Lung (tissue), 12 donors: Measurements from ENCODE around the gene TMEM119. TPM values are rescaled to one million over a fixed set of nuclear protein-coding genes. Genes with fewer than 3 reads are reported as not detected.
A peak's percentile ranks its signal among the peaks of the same experiment; 100 is the strongest.

Experiments
- ATAC-seq: fragments of 200-7000 bp; cut with Tn5 transposase; one replicate; pipeline ENCODE4 v1.9.1; 2020; ENCODE audit warnings: moderate number of reproducible peaks; ENCODE audit not compliant: insufficient read depth, low FRiP score
- DNase-seq, 3 donors: peaks; one replicate each; pipeline ENCODE4 v3.0.0-alpha.2; 2013 to 2017
- H3K27ac ChIP-seq, 2 donors: one replicate each; pipeline ENCODE4 v1.5.1; 2013; ENCODE audit warnings: mild to moderate bottlenecking in 2 of 2, moderate library complexity in 2 of 2, control low read depth in 1 of 2, inconsistent platforms in 1 of 2, low read depth in 1 of 2, low read length in 1 of 2
- H3K27me3 ChIP-seq, 3 donors: one replicate each; pipeline ENCODE4 v1.5.1; 2013; ENCODE audit warnings: low read length in 2 of 3; ENCODE audit not compliant: control insufficient read depth in 3 of 3, insufficient read depth in 3 of 3
- H3K36me3 ChIP-seq, 4 donors: one replicate each; pipeline ENCODE4 v1.5.1; 2013; ENCODE audit warnings: low read length in 4 of 4, mild to moderate bottlenecking in 1 of 4, moderate library complexity in 1 of 4; ENCODE audit not compliant: control insufficient read depth in 4 of 4, insufficient read depth in 4 of 4
- H3K4me1 ChIP-seq, 5 donors: one replicate each; pipeline ENCODE4 v1.5.1; 2013; ENCODE audit warnings: low read length in 5 of 5, mild to moderate bottlenecking in 2 of 5, moderate library complexity in 1 of 5; ENCODE audit not compliant: control insufficient read depth in 5 of 5, insufficient read depth in 5 of 5
- H3K4me3 ChIP-seq: one replicate; pipeline ENCODE4 v1.5.1; 2013; ENCODE audit warnings: mild to moderate bottlenecking, control low read depth, moderate library complexity
- H3K9ac ChIP-seq, 2 donors: one replicate each; pipeline ENCODE4 v1.5.1; 2013; ENCODE audit warnings: low read length in 2 of 2, control low read depth in 1 of 2; ENCODE audit not compliant: insufficient read depth in 1 of 2
- H3K9me3 ChIP-seq, 4 donors: one replicate each; pipeline ENCODE4 v1.5.1; 2013; ENCODE audit warnings: low read length in 3 of 4, mild to moderate bottlenecking in 1 of 4, moderate library complexity in 1 of 4; ENCODE audit not compliant: control insufficient read depth in 4 of 4, insufficient read depth in 3 of 4
- WGBS, 2 donors: extraction: QIAGEN DNeasy Blood & Tissue Kit; methylation state at CpG; one replicate each; pipeline ENCODE4 v1.1.7; 2013; 5-methylcytosine and 5-hydroxymethylcytosine counted together
- polyA plus RNA-seq, 2 donors: library from polyadenylated mRNA; stranded (reverse); fragments of 200-250 nt; gene quantifications; one replicate each; pipeline ENCODE4 v1.2.1, GENCODE V29; 2013
- total RNA-seq, 2 donors: library from RNA; depleted of rRNA in 1 of 2; stranded (reverse); fragments of >200 nt in 1 of 2; gene quantifications; one replicate each; pipeline ENCODE4 v1.2.1, GENCODE V29; 2014 to 2021
- TF ChIP-seq, protein P1 (sequence below): IDR thresholded peaks from 2 replicates; pipeline ENCODE4 v1.5.1; 2012; ENCODE audit warnings: mild to moderate bottlenecking; ENCODE audit errors: control extremely low read depth, extremely low read depth
- donor health status: control.
- donor health status: control.
- donor health status: Bipolar disorder and iron deficiency.
- donor health status: healthy.
- donor health status: DM: yes; HTN: yes; CAD: no.

TMEM119 gene
- total and polyA plus RNA-seq, 4 donors = 14.4 to 31.9 (median 22.9) TPM

DNA sequence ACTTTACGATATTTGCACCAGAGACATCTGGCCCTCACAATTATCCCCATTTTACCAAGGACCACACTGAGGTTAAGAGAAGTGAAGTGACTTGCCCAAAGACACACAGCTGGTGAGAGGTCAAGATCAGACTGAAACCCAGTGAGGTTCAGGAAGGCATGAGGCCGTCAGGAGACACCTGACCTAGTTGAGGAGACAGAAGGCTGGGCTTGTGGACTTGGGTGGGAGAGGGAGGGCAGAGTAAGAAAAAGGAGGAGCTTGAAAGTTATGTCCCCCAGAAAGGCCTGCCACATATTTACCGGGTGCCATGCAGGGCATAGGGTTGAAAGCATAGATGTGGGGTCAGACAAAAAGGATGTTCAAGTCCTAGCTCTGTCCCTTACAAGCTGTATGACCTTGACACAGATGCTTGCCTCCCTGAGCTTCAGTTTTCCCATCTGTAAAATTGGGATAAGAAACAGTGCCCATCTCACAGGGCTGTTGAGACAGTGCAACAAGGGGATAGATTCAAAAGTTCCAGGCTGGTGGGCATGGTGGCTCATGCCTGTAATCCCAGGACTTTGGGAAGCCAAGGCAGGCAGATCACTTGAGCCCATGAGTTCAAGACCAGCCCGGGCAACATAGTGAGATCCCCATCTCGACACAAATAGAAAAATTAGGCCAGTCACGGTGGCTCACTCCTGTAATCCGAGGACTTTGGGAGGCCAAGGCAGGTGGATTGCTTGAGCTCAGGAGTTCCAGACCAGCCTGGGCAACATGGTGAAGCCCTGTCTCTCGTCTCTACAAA, 29.4 kb upstream of the TMEM119 start:
- Histone ChIP-seq H3K27me3 (no peaks in the 10 kb centered on the region), H3K36me3 (no peaks in the 10 kb centered on the region), H3K4me1 (peaks cover 0 to 18% (median 9%) of the 10 kb centered on the region in 5 donors), H3K9me3 (no peaks in the 10 kb centered on the region), H3K4me3 (no peak overlapping the region), H3K9ac (no peak overlapping the region), H3K27ac (peak overlapping the region in 1 of 2 donors; percentile 42)
- DNase-seq = no peak
- 92 to 94% methylated on average over 8 of the region's 8 CpGs for WGBS, 2 donors
- ATAC-seq = no peak
- TF ChIP-seq, protein P1, sequence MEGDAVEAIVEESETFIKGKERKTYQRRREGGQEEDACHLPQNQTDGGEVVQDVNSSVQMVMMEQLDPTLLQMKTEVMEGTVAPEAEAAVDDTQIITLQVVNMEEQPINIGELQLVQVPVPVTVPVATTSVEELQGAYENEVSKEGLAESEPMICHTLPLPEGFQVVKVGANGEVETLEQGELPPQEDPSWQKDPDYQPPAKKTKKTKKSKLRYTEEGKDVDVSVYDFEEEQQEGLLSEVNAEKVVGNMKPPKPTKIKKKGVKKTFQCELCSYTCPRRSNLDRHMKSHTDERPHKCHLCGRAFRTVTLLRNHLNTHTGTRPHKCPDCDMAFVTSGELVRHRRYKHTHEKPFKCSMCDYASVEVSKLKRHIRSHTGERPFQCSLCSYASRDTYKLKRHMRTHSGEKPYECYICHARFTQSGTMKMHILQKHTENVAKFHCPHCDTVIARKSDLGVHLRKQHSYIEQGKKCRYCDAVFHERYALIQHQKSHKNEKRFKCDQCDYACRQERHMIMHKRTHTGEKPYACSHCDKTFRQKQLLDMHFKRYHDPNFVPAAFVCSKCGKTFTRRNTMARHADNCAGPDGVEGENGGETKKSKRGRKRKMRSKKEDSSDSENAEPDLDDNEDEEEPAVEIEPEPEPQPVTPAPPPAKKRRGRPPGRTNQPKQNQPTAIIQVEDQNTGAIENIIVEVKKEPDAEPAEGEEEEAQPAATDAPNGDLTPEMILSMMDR = no peak

DNA sequence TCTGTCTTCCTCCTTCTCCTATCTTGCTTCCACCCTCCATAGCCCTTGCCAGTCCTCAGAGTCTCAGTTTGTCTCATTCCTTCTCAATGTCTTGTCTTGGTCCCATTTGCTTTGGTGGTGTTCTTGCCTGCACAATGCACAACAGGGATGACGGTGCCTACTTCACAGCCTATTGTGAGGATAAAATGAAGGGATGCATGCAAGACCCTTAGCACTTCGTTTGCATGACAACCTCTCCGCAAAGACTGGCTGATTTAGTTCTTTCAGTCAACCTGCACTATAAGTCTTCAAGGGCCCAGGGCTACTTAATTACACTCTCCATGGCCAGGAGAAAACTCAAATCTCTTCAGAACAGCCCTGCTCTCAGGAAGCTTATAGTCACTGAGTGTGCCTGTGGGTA, 27.3 kb upstream of the TMEM119 start:
- Histone ChIP-seq H3K27me3 (no peaks in the 10 kb centered on the region), H3K4me1 (peaks cover 0 to 15% (median 7%) of the 10 kb centered on the region in 5 donors), H3K4me3 (no peak overlapping the region), H3K9ac (no peak overlapping the region), H3K9me3 (no peaks in the 10 kb centered on the region), H3K27ac (no peak overlapping the region), H3K36me3 (no peaks in the 10 kb centered on the region)
- 81 to 94% methylated on average over 3 of the region's 3 CpGs for whole genome bisulfite sequencing, 2 donors
- ATAC-seq = no peak
- TF ChIP-seq, protein P1 = no peak
- DNase-seq = no peak

DNA sequence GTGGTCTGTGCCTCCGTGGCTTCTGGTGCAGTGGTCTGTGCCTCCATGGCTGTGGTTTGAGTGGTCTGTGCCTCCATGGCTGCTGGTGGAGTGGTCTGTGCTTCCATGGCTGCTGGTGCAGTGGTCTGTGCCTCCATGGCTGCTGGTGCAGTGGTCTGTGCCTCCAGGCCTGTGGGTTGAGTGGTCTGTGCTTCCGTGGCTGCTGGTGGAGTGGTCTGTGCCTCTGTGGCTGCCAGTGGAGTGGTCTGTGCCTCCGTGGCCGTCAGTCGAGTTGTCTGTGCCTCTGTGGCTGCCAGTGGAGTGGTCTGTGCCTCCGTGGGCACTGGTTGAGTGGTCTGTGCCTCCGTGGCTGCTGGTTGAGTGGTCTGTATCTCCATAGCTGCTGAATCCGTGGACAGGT, 25.7 kb upstream of the TMEM119 start:
- no peaks in the 10 kb centered on the region for H3K9me3 ChIP-seq
- peak overlapping the region in 1 of 2 donors; percentile 26 for H3K27ac ChIP-seq
- no peaks in the 10 kb centered on the region for H3K36me3 ChIP-seq
- no peak overlapping the region for H3K9ac ChIP-seq
- no peaks in the 10 kb centered on the region for H3K27me3 ChIP-seq
- DNase-seq (no peak), ATAC-seq (no peak)
- H3K4me1 ChIP-seq = peaks cover 0 to 11% (median 5%) of the 10 kb centered on the region in 5 donors
- H3K4me3 ChIP-seq = no peak overlapping the region
- TF ChIP-seq, protein P1 = no peak
- WGBS, 2 donors = 92 to 96% methylated on average over 8 of the region's 8 CpGs
